GM18517 (cell line): ENCODE results near the gene ABCF2.

ENCODE experiments used
- ATAC-seq: cut with Tn5 transposase; IDR thresholded peaks from one replicate; pipeline ENCODE4 v1.9.1; 2021; ENCODE audit warnings: mild to moderate bottlenecking, moderate library complexity; ENCODE audit not compliant: unreplicated experiment

Gene ABCF2

GRCh38 chr7:151242159-151243044 is 15.4 kb upstream of the ABCF2 start:
- no peak for ATAC-seq

GRCh38 chr7:151241755-151242096 is 14.7 kb upstream of the ABCF2 start:
- no peak for ATAC-seq

GRCh38 chr7:151240942-151241754 is 14.1 kb upstream of the ABCF2 start:
- ATAC-seq: no peak

GRCh38 chr7:151240536-151240935 is 13.5 kb upstream of the ABCF2 start:
- ATAC-seq: no peak

- ATAC-seq: no peak
These were observed 12.9 kb upstream of the ABCF2 start for GRCh38 chr7:151239837-151240459.

- ATAC-seq: no peak
These were observed 12.2 kb upstream of the ABCF2 start for GRCh38 chr7:151238924-151239836.

GRCh38 chr7:151238190-151238810 is 11.3 kb upstream of the ABCF2 start:
- ATAC-seq: no peak

GRCh38 chr7:151237244-151238189 is 10.5 kb upstream of the ABCF2 start:
- ATAC-seq: no peak

GRCh38 chr7:151236406-151236805 is 9.4 kb upstream of the ABCF2 start:
- no peak for ATAC-seq

- ATAC-seq: no peak
These were observed 8.2 kb upstream of the ABCF2 start for GRCh38 chr7:151235091-151235787.

- no peak for ATAC-seq
These were observed 6.8 kb upstream of the ABCF2 start for GRCh38 chr7:151233804-151234203.

- ATAC-seq: peak; percentile 44
These were observed 6.1 kb upstream of the ABCF2 start for GRCh38 chr7:151232917-151233701.

GRCh38 chr7:151232091-151232916 is 5.3 kb upstream of the ABCF2 start, which contains the start of gene CHPF2:
Gene CHPF2, plus strand, starts transcription at chr7:151232483. Its CDS starts 1,529 bp downstream, at chr7:151234012.
- ATAC-seq: peak; percentile 90

GRCh38 chr7:151231080-151231479 is 4.1 kb upstream of the ABCF2 start:
- ATAC-seq: no peak

- ATAC-seq: no peak
These were observed 2.2 kb upstream of the ABCF2 start for GRCh38 chr7:151229249-151229648.

GRCh38 chr7:151228024-151228866 is 1.2 kb upstream of the ABCF2 start:
- no peak for ATAC-seq
